Mucosa of descending colon (tissue), 3 donors: ENCODE data around the gene ZHX3. TPM values are rescaled to one million over a fixed set of nuclear protein-coding genes. Genes with fewer than 3 reads are reported as not detected.

ENCODE experiments used
- ATAC-seq: fragments of 200-7000 bp; cut with Tn5 transposase; one replicate; pipeline ENCODE4 v1.9.1; 2020; ENCODE audit warnings: mild to moderate bottlenecking, moderate library complexity
- DNase-seq, 3 donors: peaks; one replicate each; pipeline ENCODE4 v3.0.0-alpha.2; 2020
- H3K36me3 ChIP-seq: fragments of 200-600 bp; one replicate; pipeline ENCODE4 v1.8.0; 2021; ENCODE audit warnings: low read depth, mild to moderate bottlenecking
- H3K4me1 ChIP-seq: fragments of 200-600 bp; one replicate; pipeline ENCODE4 v1.8.0; 2021; ENCODE audit warnings: low read depth, mild to moderate bottlenecking
- H3K4me3 ChIP-seq: fragments of 200-600 bp; one replicate; pipeline ENCODE4 v1.8.0; 2021; ENCODE audit warnings: mild to moderate bottlenecking
- H3K9me3 ChIP-seq: fragments of 200-600 bp; one replicate; pipeline ENCODE4 v1.8.0; 2021; ENCODE audit warnings: mild to moderate bottlenecking
- intact Hi-C, 2 donors: fragments of 100-400 bp; cut with DNase I in 1 of 2; cut with micrococcal nuclease in 1 of 2; formaldehyde crosslinking; loops; one replicate each; pipeline versions ENCODE4 v1.11.0 to v1.11.1; 2022; cut with DNase I, micrococcal nuclease
- total RNA-seq, 3 donors: library from RNA; stranded (reverse); fragmentation: NEBNext Ultra II Directional in 2 of 3; extraction: Animal tissue kit (Norgen Biotek cat#: 25700) in 2 of 3; gene quantifications; one replicate each; pipeline versions ENCODE4 v1.2.1 to v1.2.4, GENCODE V29; 2021 to 2023
- TF ChIP-seq, protein P1 (sequence below): fragments of 200-600 bp; IDR thresholded peaks from one replicate; pipeline ENCODE4 v1.8.0; 2022; ENCODE audit warnings: antibody characterized with exemption, mild to moderate bottlenecking
- donor health status: DM: no; HTN: no; CAD: no; lungs with moderate emphysema.
- donor health status: DM: no; HTN: no; CAD: no.
- donor health status: DM: no; HTN: yes; CAD: no.

ZHX3 gene
- total RNA-seq, 3 donors from 2014 or later, result 24.5 to 84.5 (median 32.8) TPM

GRCh38 chr20:41179961-41180360, 137.6 kb downstream of the ZHX3 start:
- DNase-seq (no peak), ATAC-seq (no peak)
- Histone ChIP-seq H3K4me3 (no peak overlapping the region), H3K9me3 (no peaks in the 10 kb centered on the region), H3K4me1 (no peaks in the 10 kb centered on the region), H3K36me3 (no peaks in the 10 kb centered on the region)
- intact Hi-C loops, result loop anchor here in 1 of 2 donors (10.0 kb wide), 1 partner anchor 155 kb away; no protein-coding TSS in a partner anchor
- TF ChIP-seq, protein P1, sequence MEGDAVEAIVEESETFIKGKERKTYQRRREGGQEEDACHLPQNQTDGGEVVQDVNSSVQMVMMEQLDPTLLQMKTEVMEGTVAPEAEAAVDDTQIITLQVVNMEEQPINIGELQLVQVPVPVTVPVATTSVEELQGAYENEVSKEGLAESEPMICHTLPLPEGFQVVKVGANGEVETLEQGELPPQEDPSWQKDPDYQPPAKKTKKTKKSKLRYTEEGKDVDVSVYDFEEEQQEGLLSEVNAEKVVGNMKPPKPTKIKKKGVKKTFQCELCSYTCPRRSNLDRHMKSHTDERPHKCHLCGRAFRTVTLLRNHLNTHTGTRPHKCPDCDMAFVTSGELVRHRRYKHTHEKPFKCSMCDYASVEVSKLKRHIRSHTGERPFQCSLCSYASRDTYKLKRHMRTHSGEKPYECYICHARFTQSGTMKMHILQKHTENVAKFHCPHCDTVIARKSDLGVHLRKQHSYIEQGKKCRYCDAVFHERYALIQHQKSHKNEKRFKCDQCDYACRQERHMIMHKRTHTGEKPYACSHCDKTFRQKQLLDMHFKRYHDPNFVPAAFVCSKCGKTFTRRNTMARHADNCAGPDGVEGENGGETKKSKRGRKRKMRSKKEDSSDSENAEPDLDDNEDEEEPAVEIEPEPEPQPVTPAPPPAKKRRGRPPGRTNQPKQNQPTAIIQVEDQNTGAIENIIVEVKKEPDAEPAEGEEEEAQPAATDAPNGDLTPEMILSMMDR, result no peak

DNA sequence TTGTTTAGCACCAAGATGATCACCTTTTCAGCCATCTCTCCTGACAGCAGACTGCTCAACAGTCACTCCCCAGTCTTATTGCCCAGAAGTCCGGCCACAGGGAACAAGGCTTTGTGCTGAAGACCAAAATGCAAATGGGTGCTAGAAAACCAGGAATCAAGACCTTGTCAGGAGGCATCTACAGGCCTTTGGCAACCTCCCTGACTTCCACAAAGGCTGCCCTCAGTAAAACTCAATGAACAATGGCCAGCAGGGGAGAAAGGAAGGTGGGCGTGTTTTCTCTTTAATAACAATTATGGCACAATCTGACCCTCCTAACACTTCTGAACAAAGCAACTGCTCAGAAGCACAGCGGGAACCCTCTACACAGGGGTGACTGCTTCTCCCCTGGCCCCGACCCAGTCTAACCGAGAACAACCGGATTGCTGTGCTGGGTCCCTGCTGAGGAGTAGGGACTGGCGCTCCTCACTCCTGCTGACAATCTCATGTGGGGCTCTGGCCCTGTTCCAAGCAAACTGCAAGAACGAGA, 138.6 kb downstream of the ZHX3 start:
- ATAC-seq (no peak), DNase-seq (no peak)
- no peak overlapping the region for H3K4me3 ChIP-seq
- H3K9me3 ChIP-seq, result no peaks in the 10 kb centered on the region
- H3K36me3 ChIP-seq, result no peaks in the 10 kb centered on the region
- H3K4me1 ChIP-seq, result no peaks in the 10 kb centered on the region
- TF ChIP-seq, protein P1, result no peak
- intact Hi-C loops, result loop anchor here in 1 of 2 donors (10.0 kb wide), 1 partner anchor 156 kb away; no protein-coding TSS in a partner anchor

DNA sequence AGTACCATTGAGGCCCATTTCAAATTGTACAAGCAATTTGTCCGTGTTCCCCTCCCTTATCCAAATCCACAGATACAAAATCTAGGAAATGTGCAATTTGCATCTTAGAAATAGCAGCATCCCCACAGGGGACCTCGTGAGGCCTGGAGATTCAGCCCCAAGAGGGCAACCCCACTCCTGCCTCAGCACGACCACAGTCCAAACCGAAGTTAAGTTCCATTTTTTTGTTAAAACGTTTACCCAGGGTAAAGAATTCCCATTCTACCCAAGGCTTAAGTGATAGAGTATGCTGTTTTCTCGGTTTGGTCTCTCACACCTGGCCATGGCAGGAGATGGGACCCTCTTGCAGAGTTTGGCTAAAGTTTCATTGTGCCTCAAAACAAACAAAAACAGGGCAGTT, 139.0 kb downstream of the ZHX3 start:
- Histone ChIP-seq H3K36me3 (peaks cover 4% of the 10 kb centered on the region), H3K4me1 (no peaks in the 10 kb centered on the region)
- intact Hi-C loops, result loop anchor here in 1 of 2 donors (10.0 kb wide), 1 partner anchor 156 kb away; no protein-coding TSS in a partner anchor

GRCh38 chr20:41177636-41178035, 139.9 kb downstream of the ZHX3 start:
- Histone ChIP-seq H3K4me1 (peaks cover 3% of the 10 kb centered on the region), H3K4me3 (no peak overlapping the region), H3K9me3 (no peaks in the 10 kb centered on the region), H3K36me3 (peaks cover 4% of the 10 kb centered on the region)
- DNase-seq (no peak), ATAC-seq (no peak)
- intact Hi-C loops, result loop anchor here in 1 of 2 donors (10.0 kb wide), 1 partner anchor 157 kb away; no protein-coding TSS in a partner anchor
- TF ChIP-seq, protein P1, result no peak

More for the DNA sequence above, 139.0 kb downstream of the ZHX3 start:
- DNase-seq (no peak), ATAC-seq (no peak)
- Histone ChIP-seq H3K9me3 (no peaks in the 10 kb centered on the region), H3K4me3 (no peak overlapping the region)
- TF ChIP-seq, protein P1, result no peak

DNA sequence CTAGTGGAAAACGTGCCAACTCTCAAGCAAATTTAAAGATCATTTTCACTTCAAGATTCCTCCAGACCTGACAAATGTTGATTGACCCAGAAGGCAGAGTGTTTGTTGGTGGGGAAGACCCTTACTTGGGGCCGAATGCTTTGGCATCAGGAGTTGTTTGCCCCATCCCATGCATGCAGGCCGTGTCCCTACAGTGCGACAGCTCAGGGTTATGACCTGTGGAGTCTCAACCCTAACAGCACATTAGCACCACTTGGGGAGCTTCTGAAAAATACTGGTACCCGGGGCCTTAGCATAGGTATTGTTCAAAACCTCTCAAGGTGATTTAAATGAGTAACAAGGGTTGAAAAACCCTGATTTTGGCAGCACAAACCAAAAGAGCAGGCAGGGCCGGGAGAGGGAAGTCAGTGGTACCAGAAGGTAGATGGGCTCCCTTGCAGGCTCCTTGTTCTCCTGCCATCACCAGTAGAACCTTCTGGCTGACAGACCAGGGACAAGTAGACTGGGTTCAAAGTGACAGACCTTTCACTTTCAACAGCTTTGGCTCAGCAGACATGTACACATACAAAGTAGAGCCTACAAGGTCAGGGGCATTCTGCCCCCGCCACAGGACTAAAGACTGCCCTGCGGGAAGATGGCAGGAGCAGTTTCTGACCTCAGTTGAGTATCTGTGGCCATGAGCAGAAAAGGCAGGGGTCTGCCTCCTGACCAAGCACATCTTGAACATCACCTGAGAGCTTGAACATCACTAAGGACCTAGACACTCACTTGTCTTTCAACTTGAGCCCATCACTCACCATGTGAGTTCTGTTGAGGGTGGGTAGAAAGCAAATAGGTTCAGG, 140.6 kb downstream of the ZHX3 start:
- intact Hi-C loops, result loop anchor here in 1 of 2 donors (10.0 kb wide), 1 partner anchor 158 kb away; no protein-coding TSS in a partner anchor
- TF ChIP-seq, protein P1, result no peak
- peaks cover 4% of the 10 kb centered on the region for H3K36me3 ChIP-seq

More for the DNA sequence above, 140.6 kb downstream of the ZHX3 start:
- Histone ChIP-seq H3K4me3 (no peak overlapping the region), H3K4me1 (peaks cover 4% of the 10 kb centered on the region), H3K9me3 (no peaks in the 10 kb centered on the region)
- DNase-seq, result no peak
- ATAC-seq, result no peak
